ENCODE data around the gene ACACA.
"Not testable (repeated sequence)": the region's sequence is repeated elsewhere in the genome, so short reads cannot be mapped to it uniquely, and the experiment has no call there.

ACACA gene

GRCh38 chr17:37406635-37407461 lies at the start of gene ACACA, which contains the start of gene TADA2A:
TSS of gene ACACA (minus strand) at chr17:37406836. CDS start at chr17:37406299, 537 bp downstream.
TSS of gene TADA2A (plus strand) at chr17:37406886. CDS start at chr17:37411366, 4,480 bp downstream.
- DNase-seq (ENCODE audit: low read depth) = peak; percentile 35

GRCh38 chr17:37450112-37450511 lies 43.5 kb upstream of the ACACA start:
- no peak for DNase-seq (ENCODE audit: low read depth)

- no peak for DNase-seq (ENCODE audit: low read depth)
These were observed 41.0 kb upstream of the ACACA start for GRCh38 chr17:37447641-37448040.

GRCh38 chr17:37446027-37446426 lies 39.4 kb upstream of the ACACA start:
- no peak for DNase-seq (ENCODE audit: low read depth)

- not testable (repeated sequence) for DNase-seq (ENCODE audit: low read depth)
These were observed 34.9 kb upstream of the ACACA start for GRCh38 chr17:37441369-37442014.

- DNase-seq (ENCODE audit: low read depth) = no peak
These were observed 33.8 kb upstream of the ACACA start for GRCh38 chr17:37440424-37440823.

GRCh38 chr17:37438141-37438540 lies 31.5 kb upstream of the ACACA start:
- no peak for DNase-seq (ENCODE audit: low read depth)

GRCh38 chr17:37432671-37433070 lies 26.0 kb upstream of the ACACA start:
- DNase-seq (ENCODE audit: low read depth) = no peak

GRCh38 chr17:37430051-37430627 lies 23.5 kb upstream of the ACACA start:
- no peak for DNase-seq (ENCODE audit: low read depth)

GRCh38 chr17:37429453-37429852 lies 22.8 kb upstream of the ACACA start:
- DNase-seq (ENCODE audit: low read depth) = no peak

- DNase-seq (ENCODE audit: low read depth) = no peak
These were observed 22.4 kb upstream of the ACACA start for GRCh38 chr17:37429039-37429438.

GRCh38 chr17:37425268-37425667 lies 18.6 kb upstream of the ACACA start:
- no peak for DNase-seq (ENCODE audit: low read depth)

- DNase-seq (ENCODE audit: low read depth) = no peak
These were observed 16.5 kb upstream of the ACACA start for GRCh38 chr17:37422971-37423625.

GRCh38 chr17:37417852-37418251 lies 11.2 kb upstream of the ACACA start:
- DNase-seq (ENCODE audit: low read depth) = no peak

- DNase-seq (ENCODE audit: low read depth) = no peak
These were observed 7.4 kb upstream of the ACACA start for GRCh38 chr17:37413875-37414519.

GRCh38 chr17:37410357-37410756 lies 3.7 kb upstream of the ACACA start:
- no peak for DNase-seq (ENCODE audit: low read depth)

GRCh38 chr17:37408145-37408479 lies 1.5 kb upstream of the ACACA start:
- not testable (repeated sequence) for DNase-seq (ENCODE audit: low read depth)

- no peak for DNase-seq (ENCODE audit: low read depth)
These were observed 541 bp downstream of the ACACA start for GRCh38 chr17:37405955-37406634.

GRCh38 chr17:37405522-37405921 lies 1.1 kb downstream of the ACACA start:
- DNase-seq (ENCODE audit: low read depth) = not testable (repeated sequence)

GRCh38 chr17:37400505-37400904 lies 6.1 kb downstream of the ACACA start:
- DNase-seq (ENCODE audit: low read depth) = no peak

GRCh38 chr17:37399265-37399803 lies 7.3 kb downstream of the ACACA start:
- DNase-seq (ENCODE audit: low read depth) = no peak
